Gastrocnemius medialis (tissue), 4 donors: ENCODE measurements around the gene PLAAT5.

ENCODE experiments used
- CTCF ChIP-seq, 5 experiments: fragments of 450-650 bp in 3 of 5; fragments of 200-600 bp in 2 of 5; sonication (generic) in 2 of 5; IDR thresholded peaks in 4 of 5; conservative IDR thresholded peaks in 1 of 5; 1 replicate in 4 of 5; 2 replicates in 1 of 5; pipeline ENCODE4 v1.5.1; 2016 to 2019; ENCODE audit warnings: antibody characterized with exemption in 5 of 5, mild to moderate bottlenecking in 3 of 5, moderate library complexity in 3 of 5
- POLR2A ChIP-seq, 2 donors: fragments of 450-650 bp; IDR thresholded peaks; one replicate each; pipeline ENCODE4 v1.6.1; 2017; ENCODE audit warnings: antibody characterized with exemption in 2 of 2, mild to moderate bottlenecking in 2 of 2, moderate library complexity in 2 of 2

GRCh38 chr11:63521896-63522295 is 30.9 kb upstream of the PLAAT5 start:
- TF ChIP-seq CTCF (IDR thresholded peaks at IDR 0.05 in 4 of 5, conservative IDR thresholded peaks at IDR 0.05 in 1 of 5) = no peak
- TF ChIP-seq POLR2A (IDR thresholded peaks at IDR 0.05) = no peak
